Muscle of back (tissue), 11 donors: ENCODE data around the gene CECR2. TPM values are rescaled to one million over a fixed set of nuclear protein-coding genes. Genes with fewer than 3 reads are reported as not detected.

Experiments
- DNase-seq, 3 donors: peaks; one replicate each; pipeline versions ENCODE4 v3.0.0 to v3.0.0-alpha.2; 2013
- polyA plus RNA-seq, 10 donors: library from polyadenylated mRNA; unstranded; fragments of 120-200 nt; gene quantifications; one replicate each; pipeline ENCODE4 v1.2.1, GENCODE V29; 2013; ENCODE audit not compliant: insufficient read length in 10 of 10

Gene CECR2
- polyA plus RNA-seq, 10 donors, result 8.4 to 23.3 (median 17.3) TPM

DNA sequence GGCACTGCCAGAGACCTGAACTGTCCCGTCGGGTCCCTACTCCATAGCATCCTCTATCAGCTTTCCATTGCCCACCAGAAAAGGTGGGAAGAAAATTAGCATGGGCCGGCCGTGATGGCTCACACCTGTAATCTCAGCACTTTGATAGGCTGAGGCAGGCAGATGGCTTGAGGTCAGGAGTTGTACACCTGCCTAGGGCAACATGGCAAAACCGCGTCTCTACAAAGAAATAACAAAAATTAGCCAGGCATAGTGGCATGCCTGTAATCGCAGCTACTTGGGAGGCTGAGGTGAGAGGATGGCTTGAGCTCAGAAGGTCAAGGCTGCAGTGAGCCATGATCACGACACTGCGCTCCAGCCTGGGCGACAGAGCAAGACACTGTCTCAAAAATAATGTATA lies 197.5 kb downstream of the CECR2 start:
- DNase-seq, result no peak

DNA sequence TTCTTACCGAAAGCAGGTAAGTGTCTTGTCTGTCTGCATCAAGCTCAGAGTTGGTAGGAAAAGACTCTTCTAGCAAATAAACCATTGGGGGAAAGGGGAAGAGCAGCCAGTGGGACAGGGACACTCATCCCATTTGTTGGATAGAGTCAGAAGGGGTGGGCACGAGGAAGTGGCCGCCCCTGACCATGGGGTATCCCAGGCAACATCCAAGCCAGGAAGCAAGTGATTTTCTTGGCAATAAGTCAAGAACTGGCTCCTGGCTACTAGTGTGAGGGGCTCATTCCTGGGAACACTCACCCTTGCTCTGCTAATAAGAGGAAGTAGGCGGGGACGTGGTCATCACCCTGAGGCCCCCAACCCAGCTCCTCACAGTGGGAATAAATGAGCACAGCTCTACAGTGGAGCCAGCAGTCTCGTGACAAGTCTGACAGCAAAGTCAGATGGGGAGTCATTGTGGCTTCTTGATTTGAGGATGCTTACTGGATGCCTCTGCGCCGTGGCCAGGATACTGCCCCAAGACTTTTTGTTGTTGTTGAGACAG lies 200.8 kb downstream of the CECR2 start:
- DNase-seq, result peak in 1 of 3 donors; percentile 43

DNA sequence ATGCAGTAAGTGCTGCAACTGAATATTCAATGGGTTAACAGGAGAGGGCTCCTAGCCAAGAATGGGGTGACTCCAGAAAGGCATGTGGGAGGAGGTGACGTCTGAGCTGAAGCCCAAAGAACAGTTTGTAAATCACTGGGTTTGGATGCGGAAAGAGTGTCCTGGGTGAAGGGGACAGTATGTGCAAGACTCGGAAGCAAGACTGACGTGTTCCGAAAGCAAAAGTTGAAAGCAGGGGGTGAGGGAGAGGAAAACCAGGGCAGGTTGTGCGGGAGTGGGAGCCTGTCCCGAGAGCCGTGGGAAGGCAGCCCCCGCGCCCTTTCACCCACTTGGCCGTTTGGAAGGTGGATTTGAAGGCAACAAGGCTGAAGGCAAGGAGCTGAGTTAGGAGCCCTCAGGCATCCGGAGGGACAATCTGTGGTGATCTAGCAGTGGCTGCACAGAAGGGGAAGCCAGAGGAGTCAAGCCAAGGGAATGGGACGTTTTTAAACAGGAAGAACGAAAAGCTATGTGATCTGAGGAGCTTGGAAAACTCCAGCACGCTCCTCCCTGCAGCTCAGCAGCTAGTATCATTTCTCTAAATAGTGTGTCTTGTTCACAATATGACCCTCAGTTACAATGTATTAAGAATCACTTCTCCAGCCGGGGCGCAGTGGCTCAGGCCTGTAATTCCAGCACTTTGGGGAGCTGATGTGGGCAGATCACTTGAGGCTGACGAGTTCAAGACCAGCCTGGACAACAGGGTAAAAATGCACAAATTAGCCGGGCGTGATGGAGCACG lies 201.8 kb downstream of the CECR2 start:
- DNase-seq, result peak; percentile 46 to 86 (median 62)

DNA sequence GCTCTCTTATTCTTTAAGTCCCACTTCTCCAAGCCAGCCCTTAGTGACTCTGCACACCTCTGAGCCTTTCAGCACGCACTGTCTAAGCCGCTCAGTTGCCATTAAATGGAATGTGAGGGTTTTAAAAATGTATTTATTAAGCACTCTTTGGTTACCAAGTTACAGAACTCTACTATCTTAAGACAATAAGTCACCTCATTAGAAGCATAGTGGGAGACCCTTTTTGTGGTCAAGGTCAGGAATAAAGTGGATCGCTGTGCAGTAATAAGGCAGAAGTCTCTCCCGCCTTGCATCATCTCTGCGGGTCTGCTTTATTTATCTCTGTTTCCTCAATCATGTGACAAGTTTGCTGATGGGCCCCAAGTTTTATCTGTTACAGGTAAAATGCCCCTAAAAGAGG lies 205.9 kb downstream of the CECR2 start:
- DNase-seq, result no peak

DNA sequence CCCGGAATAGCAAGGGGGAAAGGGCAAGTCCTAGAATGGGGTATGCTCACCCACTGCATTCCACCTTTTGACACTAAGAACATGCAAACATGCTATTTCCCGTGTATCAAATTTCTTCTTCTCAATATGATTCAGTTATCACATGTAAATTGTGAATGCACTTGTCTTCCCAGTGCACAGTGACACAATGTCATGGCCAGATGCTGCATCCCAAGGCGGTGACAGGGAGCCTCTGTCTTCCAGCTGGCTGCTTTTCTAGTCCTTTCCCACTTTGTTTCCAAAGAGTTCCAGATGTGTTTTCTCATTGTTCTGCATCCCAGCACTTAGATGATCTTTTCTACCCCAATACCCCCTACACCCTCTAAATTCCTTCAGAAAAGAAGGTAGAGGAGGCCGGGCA lies 206.4 kb downstream of the CECR2 start:
- DNase-seq, result no peak

DNA sequence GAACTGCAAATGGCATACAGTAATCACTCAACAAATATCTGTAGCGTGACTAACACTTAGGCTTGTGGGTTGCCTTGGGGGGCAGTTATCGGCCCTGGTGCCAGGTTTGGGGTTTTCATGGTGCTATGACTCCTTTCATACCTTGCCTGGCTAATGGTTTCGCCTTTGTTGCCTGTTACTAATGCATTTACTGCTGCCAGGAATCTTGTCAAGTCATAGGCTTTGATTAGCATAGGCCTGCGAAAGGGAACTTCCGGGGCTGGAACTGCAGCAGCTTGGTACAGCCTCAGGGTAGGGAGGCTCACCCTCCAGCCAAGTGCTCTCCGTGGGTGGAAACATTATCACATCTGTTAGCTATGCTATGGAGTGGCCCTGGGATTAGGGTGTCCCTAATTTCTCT lies 207.2 kb downstream of the CECR2 start:
- DNase-seq, result peak in 2 of 3 donors; percentile 24 to 75

DNA sequence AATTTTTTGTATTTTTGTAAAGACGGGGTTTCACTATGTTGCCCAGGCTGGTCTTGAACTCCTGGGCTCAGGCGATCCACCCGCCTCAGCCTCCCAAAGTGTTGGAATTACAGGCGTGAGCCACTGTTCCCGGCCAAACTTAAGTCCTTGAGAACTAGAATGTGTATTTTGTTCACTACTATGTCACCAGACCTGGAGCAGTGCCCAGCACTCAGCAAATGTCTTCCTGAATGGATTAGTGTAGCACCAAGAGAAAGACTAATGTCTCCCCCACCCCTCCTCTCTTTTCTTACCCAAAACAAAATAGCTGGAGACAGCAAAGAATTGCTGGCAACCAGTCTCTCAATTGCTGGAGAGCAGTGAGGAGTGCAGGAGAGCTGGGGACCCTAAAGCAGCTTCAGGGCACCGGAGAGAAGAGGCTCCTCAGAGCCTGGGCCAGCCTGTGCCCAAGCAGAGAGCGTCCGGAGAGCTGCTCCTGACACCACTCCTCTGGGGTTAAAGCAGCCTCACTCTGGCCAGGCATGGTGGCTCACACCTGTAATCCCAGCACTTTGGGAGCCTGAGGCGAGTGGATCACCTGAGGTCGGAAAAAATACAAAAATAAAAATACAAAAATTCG lies 209.0 kb downstream of the CECR2 start:
- peak; percentile 45 to 69 (median 53) for DNase-seq

DNA sequence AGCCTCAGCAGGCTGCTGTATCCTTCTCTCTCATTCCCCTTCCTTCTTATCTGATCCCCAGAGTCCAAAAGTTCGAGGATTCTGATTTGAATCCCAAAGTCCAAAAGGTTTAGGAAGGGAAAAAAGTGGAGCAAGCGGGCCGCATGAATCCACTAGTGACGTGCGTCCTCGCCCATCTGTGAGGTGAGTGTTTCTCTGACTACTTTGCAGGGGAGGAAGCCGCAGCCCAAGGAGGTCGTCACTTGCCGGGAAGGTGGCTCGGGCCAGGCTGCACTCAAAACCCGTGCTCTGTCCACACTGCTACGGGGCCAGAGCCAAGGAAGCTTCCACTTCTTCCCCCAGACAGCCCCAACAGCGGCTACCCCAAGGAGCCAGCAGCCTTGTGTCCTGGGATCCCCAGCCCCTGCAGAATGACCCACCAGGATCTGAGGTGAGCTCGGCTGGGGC lies 210.3 kb downstream of the CECR2 start:
- DNase-seq, result no peak

DNA sequence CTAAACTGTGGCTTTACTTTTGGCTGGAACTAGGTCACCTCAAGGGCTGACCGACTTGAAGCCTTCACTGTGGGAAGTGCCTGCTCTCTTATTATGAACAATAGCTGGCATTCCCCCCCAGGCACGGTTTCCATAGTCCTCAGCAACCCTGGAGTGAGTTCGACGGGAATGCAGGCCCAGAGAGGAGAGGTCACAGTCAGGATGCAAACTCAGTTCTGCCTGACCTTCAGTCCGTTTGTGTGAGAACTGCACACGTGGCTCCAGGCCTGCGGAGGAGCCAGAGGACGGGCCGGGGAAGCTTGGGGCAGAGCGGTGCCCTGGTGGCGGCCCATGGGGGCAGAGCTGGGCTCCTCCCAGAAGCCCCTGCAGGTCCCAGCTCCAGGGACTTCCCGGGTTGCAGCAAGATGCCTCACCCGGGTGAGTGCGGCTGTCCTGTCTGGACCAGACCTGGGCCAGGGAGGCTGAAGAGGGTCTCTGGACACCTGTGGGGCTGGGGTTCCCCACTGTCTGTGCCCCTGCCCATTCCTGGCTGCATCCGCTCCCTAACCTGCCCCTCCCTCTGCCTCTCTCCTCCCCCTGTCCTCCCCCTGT lies 211.3 kb downstream of the CECR2 start:
- DNase-seq, result no peak

DNA sequence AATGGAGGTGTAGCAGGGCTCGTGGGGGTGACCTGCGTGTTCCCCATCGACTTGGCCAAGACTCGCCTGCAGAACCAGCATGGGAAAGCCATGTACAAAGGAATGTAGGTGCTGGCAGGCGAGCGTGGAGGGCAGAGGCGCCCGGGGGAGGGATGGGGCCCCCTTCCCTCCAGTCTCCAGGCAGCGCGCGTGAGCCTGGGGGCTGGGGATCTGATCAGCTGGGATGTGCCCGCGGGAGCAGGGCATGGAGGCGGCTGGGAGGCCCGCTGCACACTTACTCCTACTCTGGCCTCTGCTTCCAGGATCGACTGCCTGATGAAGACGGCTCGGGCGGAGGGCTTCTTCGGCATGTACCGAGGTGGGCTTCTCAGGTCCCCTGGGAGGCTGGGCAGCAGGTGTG lies 211.8 kb downstream of the CECR2 start:
- no peak for DNase-seq

DNA sequence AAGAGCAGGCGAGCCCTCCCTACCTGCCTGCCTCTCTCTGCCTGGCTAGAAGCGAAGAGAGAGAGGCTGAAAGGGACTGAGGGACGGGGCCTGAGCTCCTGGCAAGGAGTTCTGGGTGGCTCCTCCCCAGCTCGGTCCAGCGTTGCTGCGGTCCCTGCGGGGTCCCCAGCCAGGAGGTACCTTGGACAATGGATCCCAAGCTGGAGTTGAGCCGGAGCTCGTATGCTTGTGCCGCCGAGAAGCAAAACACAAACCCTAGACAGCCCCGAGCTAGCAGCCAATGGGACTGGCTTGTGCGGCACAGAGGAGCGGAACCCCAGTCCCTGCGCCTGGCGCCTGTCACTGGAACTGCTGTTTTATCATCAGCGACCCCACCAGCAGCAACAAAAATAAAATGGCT lies 212.4 kb downstream of the CECR2 start:
- no peak for DNase-seq

DNA sequence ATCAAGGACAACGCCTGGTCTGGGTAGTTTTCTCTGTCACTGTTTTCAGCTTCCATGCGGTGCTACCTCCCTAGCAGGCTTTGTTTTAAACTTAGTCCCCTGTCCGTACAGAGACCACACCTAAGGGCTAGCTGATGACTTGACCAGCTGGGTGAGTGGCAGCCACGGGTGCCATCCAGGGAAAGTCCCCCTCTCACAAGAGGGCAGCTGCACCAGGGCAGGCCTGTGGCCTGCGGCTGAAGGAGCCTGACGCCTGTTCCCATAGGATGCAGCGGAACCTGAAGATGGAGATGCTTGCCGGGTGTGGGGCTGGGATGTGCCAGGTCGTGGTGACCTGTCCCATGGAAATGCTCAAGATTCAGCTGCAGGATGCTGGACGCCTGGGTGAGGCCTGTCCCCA lies 213.9 kb downstream of the CECR2 start:
- no peak for DNase-seq

DNA sequence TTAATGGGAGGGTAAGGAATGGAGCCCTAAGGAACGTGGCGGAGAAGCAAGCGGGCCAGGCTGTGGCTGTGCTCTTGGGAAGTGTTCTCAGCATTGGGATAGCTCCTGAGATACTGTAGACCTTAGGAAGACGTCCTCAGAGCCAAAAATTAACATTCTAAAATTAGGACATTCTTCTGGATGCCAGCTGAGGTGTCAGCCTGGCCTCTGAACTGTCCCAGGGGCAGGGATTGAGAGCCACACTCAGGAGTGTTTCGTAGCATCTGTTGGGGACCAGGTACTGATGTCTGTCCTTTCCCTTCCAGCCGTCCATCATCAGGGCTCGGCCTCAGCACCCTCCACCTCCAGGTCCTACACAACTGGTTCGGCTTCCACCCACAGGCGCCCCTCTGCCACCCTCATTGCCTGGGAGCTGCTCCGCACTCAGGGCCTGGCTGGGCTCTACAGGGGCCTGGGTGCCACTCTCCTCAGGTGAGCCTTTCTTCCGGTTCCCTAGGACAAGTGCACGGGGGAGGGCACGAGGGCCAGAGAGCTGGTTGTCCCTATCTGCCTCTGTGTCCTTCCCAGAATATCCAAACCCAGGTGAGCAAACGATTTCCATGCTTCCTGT lies 217.7 kb downstream of the CECR2 start:
- no peak for DNase-seq

DNA sequence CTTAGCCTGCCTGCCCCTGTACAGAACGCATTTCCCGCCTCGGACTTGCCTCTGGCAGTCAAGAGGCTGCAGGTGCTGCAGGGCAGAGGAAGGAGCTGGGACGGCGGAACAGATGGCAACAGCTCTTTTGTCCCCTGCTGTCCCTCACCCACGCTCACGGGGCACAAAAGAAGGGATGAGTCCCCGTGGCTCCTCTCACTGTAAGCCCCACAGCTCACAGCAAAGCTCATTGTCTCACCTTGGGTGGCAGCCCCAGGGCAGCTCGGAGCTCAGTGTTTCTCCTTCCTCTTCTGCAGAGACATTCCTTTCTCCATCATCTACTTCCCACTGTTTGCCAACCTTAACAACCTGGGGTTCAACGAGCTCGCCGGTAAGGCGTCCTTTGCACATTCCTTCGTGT lies 218.4 kb downstream of the CECR2 start:
- no peak for DNase-seq

DNA sequence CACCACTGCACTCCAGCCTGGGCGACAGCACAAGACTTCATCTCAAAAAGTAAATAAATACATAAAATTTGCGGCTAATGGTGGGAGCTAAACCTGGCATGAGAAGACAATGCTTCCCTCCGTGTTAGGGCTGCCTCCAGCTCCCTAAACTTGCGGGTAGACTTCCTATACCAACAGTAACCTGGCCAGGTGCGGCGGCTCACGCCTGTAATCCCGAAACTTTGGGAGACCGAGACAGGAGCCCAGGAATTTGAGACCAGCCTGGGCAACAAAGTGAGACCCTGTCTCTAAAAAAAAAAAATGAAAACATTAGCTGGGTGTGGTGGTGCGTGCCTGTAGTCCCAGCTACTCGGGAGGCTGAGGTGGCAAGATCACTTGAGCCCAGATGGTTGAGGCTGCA lies 219.3 kb downstream of the CECR2 start:
- no peak for DNase-seq

DNA sequence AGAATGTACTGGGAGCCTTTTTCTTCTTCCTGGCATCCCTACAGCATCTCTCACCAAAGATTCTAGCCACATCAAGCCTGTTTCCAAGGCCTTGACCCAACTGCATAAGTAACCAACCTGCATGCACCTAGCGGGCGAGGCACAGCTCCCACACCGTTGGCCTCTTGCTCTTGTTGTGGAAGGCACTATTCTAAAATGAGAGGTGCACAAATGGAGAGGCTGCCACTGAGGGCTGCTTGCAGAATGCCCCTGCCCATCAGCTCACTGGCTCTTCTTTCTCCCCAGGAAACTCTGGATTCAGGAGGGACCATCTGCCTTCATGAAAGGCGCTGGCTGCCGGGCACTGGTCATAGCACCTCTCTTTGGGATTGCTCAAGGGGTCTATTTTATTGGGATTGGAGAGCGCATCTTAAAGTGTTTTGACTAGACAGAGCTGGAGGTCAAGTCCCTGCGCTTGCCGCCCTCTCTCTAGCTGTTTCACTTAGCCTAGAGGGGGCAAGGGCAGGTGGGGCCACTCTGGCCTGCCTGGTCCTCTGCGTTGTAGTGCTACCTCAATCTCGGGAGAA lies 220.6 kb downstream of the CECR2 start:
- no peak for DNase-seq

DNA sequence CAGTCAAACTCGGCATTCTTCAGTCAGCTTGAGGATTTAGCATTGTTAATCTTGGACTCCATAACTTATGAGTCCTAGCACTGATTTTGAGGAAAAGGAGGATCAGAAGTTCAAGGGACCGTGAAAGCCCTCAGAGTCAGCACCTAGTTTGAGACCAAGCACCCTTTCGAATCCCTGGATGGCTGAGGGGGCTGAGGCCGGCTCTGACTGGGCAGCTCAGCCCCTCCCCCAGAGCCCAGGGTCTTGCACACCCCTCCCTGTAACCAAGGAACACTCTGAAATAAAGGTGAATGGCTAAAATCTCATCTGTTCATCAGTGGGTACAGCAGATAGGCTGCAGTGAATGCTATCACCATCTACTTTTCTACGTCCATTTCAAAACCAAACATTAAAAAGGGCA lies 221.3 kb downstream of the CECR2 start:
- DNase-seq, result no peak

DNA sequence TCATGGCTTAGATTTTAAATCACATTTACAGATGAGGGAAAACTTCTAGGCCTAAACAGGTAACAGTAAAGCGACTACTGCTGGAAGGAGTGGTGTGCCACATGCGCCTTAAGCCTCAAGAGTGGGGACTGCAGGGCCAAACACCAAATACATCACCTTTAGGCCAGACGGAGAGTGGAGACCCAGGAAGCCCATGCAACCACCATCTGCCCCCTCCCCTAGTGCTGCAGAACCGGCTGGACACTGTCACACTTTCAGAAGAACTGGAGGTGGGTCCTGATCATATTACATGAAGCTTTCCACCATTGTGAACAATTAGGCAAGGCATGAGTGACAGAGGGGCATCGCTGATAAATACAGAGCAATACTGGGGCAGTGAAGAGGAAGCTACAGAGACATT lies 222.9 kb downstream of the CECR2 start:
- DNase-seq, result no peak

DNA sequence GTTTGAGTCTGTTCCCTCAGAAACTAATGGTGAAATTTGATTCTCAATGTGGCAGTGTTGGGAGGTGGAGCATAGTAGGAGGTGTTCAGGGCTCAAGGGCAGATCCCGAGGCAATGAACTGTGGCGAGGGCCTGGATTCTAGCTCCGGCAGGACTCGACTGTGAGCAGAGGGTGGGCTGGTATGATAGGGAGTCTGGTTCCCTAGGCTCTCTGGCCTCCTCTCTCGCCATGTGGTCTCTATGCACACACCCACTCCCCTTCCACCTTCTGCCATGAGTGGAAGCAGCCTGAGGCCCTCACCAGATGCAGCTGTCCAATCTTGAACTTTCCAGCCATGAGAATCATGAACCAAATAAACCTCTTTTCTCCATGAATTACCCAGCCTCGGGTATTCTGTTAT lies 227.0 kb downstream of the CECR2 start:
- no peak for DNase-seq

DNA sequence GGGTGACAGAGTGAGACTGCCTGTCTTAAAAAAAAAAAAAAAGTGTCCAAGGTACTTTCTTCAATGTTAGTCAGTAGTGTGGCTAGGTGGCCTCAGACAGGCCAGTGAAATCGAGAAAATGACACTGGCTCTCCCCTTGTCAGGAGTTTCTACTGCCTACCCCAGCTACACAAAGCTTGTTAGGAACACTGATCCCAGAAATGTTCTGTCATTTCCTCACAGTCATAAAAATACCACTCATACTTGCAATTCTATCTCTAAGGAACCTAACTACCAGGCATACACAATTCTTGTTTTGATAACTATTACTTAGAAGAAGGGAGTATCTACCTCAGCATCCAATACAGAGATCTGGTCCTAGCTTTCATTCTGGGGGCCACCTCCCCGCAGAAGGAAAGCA lies 228.0 kb downstream of the CECR2 start:
- DNase-seq, result no peak

DNA sequence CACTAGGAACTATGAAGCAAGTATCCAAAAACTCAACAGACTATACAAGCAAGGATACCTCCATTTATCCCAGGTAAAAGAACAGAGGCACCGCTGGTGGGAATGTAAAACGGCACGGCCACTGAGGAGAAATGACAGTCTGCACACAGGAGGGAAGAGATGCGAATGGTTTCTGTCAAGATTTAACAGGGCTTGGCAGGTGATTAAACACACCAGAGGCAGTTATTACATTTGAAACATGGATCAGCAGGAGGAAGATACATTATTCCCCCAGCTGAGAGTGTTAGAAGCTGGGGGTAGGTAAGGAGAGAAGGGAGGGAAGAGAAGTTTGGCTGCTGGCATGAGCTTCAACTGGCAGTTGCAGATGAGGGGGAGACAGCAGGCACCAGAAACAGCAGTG lies 229.1 kb downstream of the CECR2 start:
- DNase-seq, result no peak

DNA sequence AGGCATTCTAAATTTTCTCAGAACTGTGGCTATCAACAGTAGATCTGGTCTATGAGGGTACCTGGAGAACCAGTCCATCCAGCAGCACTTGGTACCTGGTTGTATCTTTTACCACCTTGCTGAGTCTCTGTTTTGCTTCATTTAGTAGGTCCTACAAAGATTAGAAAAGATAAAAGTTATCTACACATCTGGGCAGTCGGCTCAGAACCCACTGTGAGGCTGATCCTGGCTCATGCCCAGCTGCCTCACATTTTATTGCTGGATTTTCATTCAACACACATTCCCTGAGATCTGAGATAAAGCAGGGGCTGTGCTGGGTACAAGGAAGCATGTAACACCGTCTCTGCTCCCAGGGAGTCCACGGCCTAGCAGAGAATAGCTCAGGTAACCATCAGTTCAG lies 231.8 kb downstream of the CECR2 start:
- DNase-seq, result no peak
